SK-N-SH treated with all-trans-retinoic acid at 6 μM for 48 hours (cell line): ENCODE data around the gene CNNM1.

Experiments
- CSDC2 ChIP-seq: fragments of 250-450 bp; sonication (Bioruptor Pico); IDR thresholded peaks from 2 replicates; pipeline ENCODE4 v1.5.0; 2020; ENCODE audit warnings: mild to moderate bottlenecking, moderate library complexity
- ESRRG ChIP-seq: fragments of 250-450 bp; sonication (Bioruptor Pico); IDR thresholded peaks from 2 replicates; pipeline ENCODE4 v1.6.1; 2021; ENCODE audit warnings: mild to moderate bottlenecking

DNA sequence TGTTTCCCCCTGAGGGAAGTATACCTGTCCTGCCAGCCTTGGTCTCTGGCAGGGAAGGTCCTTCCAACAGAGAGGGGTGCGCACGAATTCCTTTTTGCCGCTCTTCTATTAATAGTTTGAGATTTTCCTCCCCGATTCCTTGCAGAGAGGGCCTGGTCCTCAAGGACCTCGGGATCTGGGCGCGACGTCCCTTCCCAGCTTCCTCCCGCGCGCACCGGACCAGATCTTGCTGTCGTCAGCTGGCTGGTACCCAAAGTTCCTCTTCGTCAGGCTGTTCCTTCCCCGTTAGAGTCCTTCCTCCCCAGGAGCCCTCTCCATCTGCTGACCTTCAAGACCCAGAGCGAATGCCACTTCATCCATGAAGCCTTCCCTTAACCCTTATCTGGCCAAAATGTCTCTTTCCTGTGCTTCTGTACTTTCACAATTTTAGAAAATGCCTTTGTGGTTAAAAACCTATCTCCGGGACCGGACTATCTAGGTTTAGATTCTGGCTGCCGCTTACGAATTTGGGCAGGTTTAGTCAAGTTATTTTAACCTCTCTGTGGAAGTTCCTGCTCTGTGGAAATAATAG is 102.1 kb downstream of the CNNM1 start:
- TF ChIP-seq CSDC2 (no peak), ESRRG (CRISPR knock-in tag) (no peak)
